Loucy (cell line): ENCODE results near the gene MRPL16.

Source experiments
- H2AFZ ChIP-seq: fragments of 200-600 bp; sonication (generic); 2 replicates; pipeline ENCODE4 v1.6.0; 2016; ENCODE audit warnings: antibody characterized with exemption, mild to moderate bottlenecking, low read length, moderate library complexity
- H3F3A ChIP-seq: fragments of 200-600 bp; 2 replicates; pipeline ENCODE4 v1.6.0; 2016; ENCODE audit warnings: antibody characterized with exemption, low read depth, mild to moderate bottlenecking
- H3K27me3 ChIP-seq: fragments of 200-600 bp; sonication (generic); 2 replicates; pipeline ENCODE4 v1.6.1; 2014; ENCODE audit warnings: low read length, mild to moderate bottlenecking; ENCODE audit not compliant: insufficient read depth, poor library complexity, severe bottlenecking
- H3K36me3 ChIP-seq: fragments of 200-600 bp; sonication (generic); 2 replicates; pipeline ENCODE4 v1.6.1; 2016; ENCODE audit warnings: low read length; ENCODE audit not compliant: insufficient read depth
- H3K4me1 ChIP-seq: fragments of 200-600 bp; sonication (generic); 2 replicates; pipeline ENCODE4 v1.5.1; 2014; ENCODE audit warnings: low read length, mild to moderate bottlenecking; ENCODE audit not compliant: insufficient read depth, poor library complexity, severe bottlenecking
- H3K4me2 ChIP-seq: fragments of 200-600 bp; sonication (generic); 2 replicates; pipeline ENCODE4 v1.6.0; 2014; ENCODE audit warnings: antibody characterized with exemption, low read length, low read depth, mild to moderate bottlenecking; ENCODE audit not compliant: poor library complexity, severe bottlenecking
- H3K4me3 ChIP-seq: fragments of 200-600 bp; sonication (generic); 2 replicates; pipeline ENCODE4 v1.5.1; 2014; ENCODE audit warnings: low read length, mild to moderate bottlenecking, mixed read lengths; ENCODE audit not compliant: poor library complexity, severe bottlenecking
- H3K79me2 ChIP-seq: fragments of 200-600 bp; sonication (generic); 2 replicates; pipeline ENCODE4 v1.6.1; 2014; ENCODE audit warnings: low read length; ENCODE audit not compliant: insufficient read depth
- H3K9ac ChIP-seq: fragments of 200-600 bp; sonication (generic); 2 replicates; pipeline ENCODE4 v1.6.0; 2014; ENCODE audit warnings: mild to moderate bottlenecking, low read depth, low read length, moderate library complexity; ENCODE audit not compliant: poor library complexity, severe bottlenecking
- H3K9me2 ChIP-seq: fragments of 200-600 bp; sonication (generic); replicated peaks from 2 replicates; pipeline ENCODE4 v1.6.1; 2016; ENCODE audit warnings: low read depth, low read length, mixed read lengths
- H3K9me3 ChIP-seq: fragments of 200-600 bp; sonication (generic); 2 replicates; pipeline ENCODE4 v1.6.1; 2014; ENCODE audit warnings: mild to moderate bottlenecking, antibody characterized with exemption, low read length, low read depth; ENCODE audit not compliant: insufficient read depth
- H4K20me1 ChIP-seq: fragments of 200-600 bp; sonication (generic); 2 replicates; pipeline ENCODE4 v1.6.0; 2014; ENCODE audit warnings: antibody characterized with exemption, low read length, mild to moderate bottlenecking; ENCODE audit not compliant: insufficient read depth, poor library complexity, severe bottlenecking
- EZH2phosphoT487 ChIP-seq: fragments of 200-600 bp; IDR thresholded peaks from 2 replicates; pipeline ENCODE4 v1.6.1; 2018; ENCODE audit warnings: antibody characterized with exemption, mild to moderate bottlenecking, moderate library complexity, borderline replicate concordance
- TF ChIP-seq, protein P1 (sequence below): fragments of 200-600 bp; sonication (generic); conservative IDR thresholded peaks from 2 replicates; pipeline ENCODE4 v1.5.1; 2014; ENCODE audit warnings: mild to moderate bottlenecking, antibody characterized with exemption, low read length

MRPL16 gene

DNA sequence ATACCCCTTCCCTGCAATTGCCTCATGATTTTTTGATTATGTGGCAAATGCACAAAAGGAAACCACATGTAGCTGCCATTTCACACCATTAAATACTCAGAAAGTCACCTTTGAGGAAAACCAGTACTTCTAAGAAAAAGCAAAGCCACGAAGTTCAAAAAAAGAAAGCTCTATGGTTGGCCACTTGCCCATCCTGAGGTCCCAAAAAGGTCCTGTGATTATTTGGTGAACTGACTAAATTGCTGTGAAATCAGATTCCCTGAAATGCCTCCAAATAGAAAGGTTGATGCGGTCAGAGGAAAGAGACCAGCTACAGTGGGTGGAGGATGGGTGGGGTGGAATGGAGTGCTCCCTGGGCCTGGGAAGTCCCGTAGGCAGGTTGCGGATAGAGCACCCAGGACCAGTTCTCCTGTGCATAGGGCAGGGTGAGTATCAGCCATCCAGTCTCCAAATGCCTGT is 26.9 kb downstream of the MRPL16 start:
- Histone ChIP-seq H3K4me3 (no peak overlapping the region), H3K36me3 (peaks cover 4% of the 10 kb centered on the region; the same call in 1 of the 2 replicates), H3K4me2 (no peak overlapping the region)

GRCh38 chr11:59782080-59782479 is 28.5 kb downstream of the MRPL16 start:
- Histone ChIP-seq H3K4me3 (no peak overlapping the region), H3F3A (no peaks in the 10 kb centered on the region), H2AFZ (no peak overlapping the region), H3K9me3 (no peaks in the 10 kb centered on the region), H3K27me3 (no peaks in the 10 kb centered on the region), H3K36me3 (no peaks in the 10 kb centered on the region), H3K9ac (no peak overlapping the region), H3K9me2 (no peaks in the 10 kb centered on the region), H3K4me2 (no peak overlapping the region), H3K4me1 (peaks cover 7% of the 10 kb centered on the region), H4K20me1 (no peaks in the 10 kb centered on the region), H3K79me2 (no peaks in the 10 kb centered on the region)
- TF ChIP-seq, protein P1, sequence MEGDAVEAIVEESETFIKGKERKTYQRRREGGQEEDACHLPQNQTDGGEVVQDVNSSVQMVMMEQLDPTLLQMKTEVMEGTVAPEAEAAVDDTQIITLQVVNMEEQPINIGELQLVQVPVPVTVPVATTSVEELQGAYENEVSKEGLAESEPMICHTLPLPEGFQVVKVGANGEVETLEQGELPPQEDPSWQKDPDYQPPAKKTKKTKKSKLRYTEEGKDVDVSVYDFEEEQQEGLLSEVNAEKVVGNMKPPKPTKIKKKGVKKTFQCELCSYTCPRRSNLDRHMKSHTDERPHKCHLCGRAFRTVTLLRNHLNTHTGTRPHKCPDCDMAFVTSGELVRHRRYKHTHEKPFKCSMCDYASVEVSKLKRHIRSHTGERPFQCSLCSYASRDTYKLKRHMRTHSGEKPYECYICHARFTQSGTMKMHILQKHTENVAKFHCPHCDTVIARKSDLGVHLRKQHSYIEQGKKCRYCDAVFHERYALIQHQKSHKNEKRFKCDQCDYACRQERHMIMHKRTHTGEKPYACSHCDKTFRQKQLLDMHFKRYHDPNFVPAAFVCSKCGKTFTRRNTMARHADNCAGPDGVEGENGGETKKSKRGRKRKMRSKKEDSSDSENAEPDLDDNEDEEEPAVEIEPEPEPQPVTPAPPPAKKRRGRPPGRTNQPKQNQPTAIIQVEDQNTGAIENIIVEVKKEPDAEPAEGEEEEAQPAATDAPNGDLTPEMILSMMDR, result no peak
- no peak for TF ChIP-seq EZH2phosphoT487

More for the DNA sequence above, 26.9 kb downstream of the MRPL16 start:
- no peaks in the 10 kb centered on the region for H3K27me3 ChIP-seq
- no peak overlapping the region for H3K9ac ChIP-seq
- no peaks in the 10 kb centered on the region for H3F3A ChIP-seq
- H3K9me2 ChIP-seq, result no peaks in the 10 kb centered on the region
- peaks cover 7% of the 10 kb centered on the region for H3K4me1 ChIP-seq
- no peak overlapping the region for H2AFZ ChIP-seq
- no peaks in the 10 kb centered on the region for H3K79me2 ChIP-seq
- H4K20me1 ChIP-seq, result no peaks in the 10 kb centered on the region
- TF ChIP-seq EZH2phosphoT487, result no peak
- TF ChIP-seq, protein P1, result no peak
- H3K9me3 ChIP-seq, result no peaks in the 10 kb centered on the region

DNA sequence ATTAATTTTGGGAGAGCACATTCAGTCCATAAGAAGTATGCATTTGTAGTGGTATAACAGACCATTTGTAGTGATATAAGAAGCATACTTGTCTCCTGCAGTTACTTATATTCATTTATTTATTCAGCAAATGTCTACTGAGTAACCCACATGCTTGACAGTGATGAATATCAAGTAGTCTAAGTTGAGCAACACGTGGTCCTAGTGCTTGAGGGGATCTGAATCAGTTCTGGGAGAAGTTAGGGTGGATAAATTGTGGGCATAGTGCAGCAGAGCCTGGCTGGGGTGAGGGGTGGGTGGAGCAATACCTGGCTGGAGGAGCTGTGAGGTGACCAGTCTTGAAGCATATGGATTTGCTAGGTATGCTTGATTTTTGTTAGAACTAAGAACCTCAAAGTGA is 31.1 kb downstream of the MRPL16 start:
- TF ChIP-seq EZH2phosphoT487, result no peak
- TF ChIP-seq, protein P1, result no peak

More for the DNA sequence above, 31.1 kb downstream of the MRPL16 start:
- no peak overlapping the region for H3K4me2 ChIP-seq
- H2AFZ ChIP-seq, result no peak overlapping the region
- no peaks in the 10 kb centered on the region for H4K20me1 ChIP-seq
- peaks cover 7% of the 10 kb centered on the region for H3K4me1 ChIP-seq
- H3K9me2 ChIP-seq, result no peaks in the 10 kb centered on the region
- no peaks in the 10 kb centered on the region for H3F3A ChIP-seq
- H3K9me3 ChIP-seq, result no peaks in the 10 kb centered on the region
- no peaks in the 10 kb centered on the region for H3K79me2 ChIP-seq
- no peak overlapping the region for H3K9ac ChIP-seq
- H3K36me3 ChIP-seq, result no peaks in the 10 kb centered on the region
- no peaks in the 10 kb centered on the region for H3K27me3 ChIP-seq
- no peak overlapping the region for H3K4me3 ChIP-seq
